K562 (cell line): Measurements from ENCODE around the gene CSTB. TPM values are rescaled to one million over a fixed set of nuclear protein-coding genes. Genes with fewer than 3 reads are reported as not detected.

ENCODE experiments used
- BRF1 ChIP-seq: IDR thresholded peaks from 3 replicates; pipeline ENCODE4 v1.6.1; 2011; ENCODE audit warnings: borderline replicate concordance, mild to moderate bottlenecking; ENCODE audit not compliant: insufficient read length; ENCODE audit errors: extremely low read depth
- NFE2L1 ChIP-seq: fragments of 450-650 bp; IDR thresholded peaks from 2 replicates; pipeline ENCODE4 v1.6.1; 2016; ENCODE audit warnings: missing genetic modification characterization, low read depth, mild to moderate bottlenecking, missing compliant biosample characterization, moderate library complexity, borderline replicate concordance
- RCOR1 ChIP-seq, 2 experiments: IDR thresholded peaks; 2 replicates each; pipeline ENCODE4 v1.6.1; 2012; ENCODE audit warnings: low read depth in 2 of 2, low read length in 2 of 2, borderline replicate concordance in 1 of 2, improper control_type of control experiment in 1 of 2
- ZBTB7A ChIP-seq: IDR thresholded peaks from 2 replicates; pipeline ENCODE4 v1.6.1; 2011; ENCODE audit warnings: low read depth, mild to moderate bottlenecking, low read length, moderate library complexity, borderline replicate concordance; ENCODE audit not compliant: control insufficient read depth
- ZNF143 ChIP-seq: sonication (generic); formaldehyde crosslinking; IDR thresholded peaks from 2 replicates; pipeline ENCODE4 v1.9.0; 2022; ENCODE audit warnings: mild to moderate bottlenecking, missing genetic modification reagents
- ZNF263 ChIP-seq: sonication (generic); formaldehyde crosslinking; IDR thresholded peaks from 2 replicates; pipeline ENCODE4 v1.8.0; 2022; ENCODE audit warnings: mild to moderate bottlenecking, missing genetic modification reagents, borderline replicate concordance
- polyA plus RNA-seq, 8 experiments: library from polyadenylated mRNA; depleted of rRNA in 4 of 8; stranded (reverse) in 5 of 8; unstranded in 3 of 8; fragments of >200 nt; fragmentation: Nextera tagmentation in 2 of 8; fragmentation: Illumina TruSeq in 1 of 8; extraction: Ambion mirVana in 2 of 8; extraction: Trizol in 1 of 8; gene quantifications; 2 replicates each; pipeline versions ENCODE4 v1.2.1 to v1.2.3, GENCODE V29; 2011 to 2014; ENCODE audit warnings: inconsistent platforms in 1 of 8, missing spikeins in 1 of 8
- total RNA-seq, 7 experiments: library from RNA; depleted of rRNA in 6 of 7; stranded (reverse); fragments of >200 nt in 6 of 7; fragmentation: Illumina TruSeq in 2 of 7; extraction: Trizol in 2 of 7; gene quantifications; 2 replicates each; pipeline versions ENCODE4 v1.2.1 to v1.2.3, GENCODE V29; 2011 to 2021; ENCODE audit warnings: low replicate concordance in 1 of 7
- TF ChIP-seq, protein P1 (sequence below): sonication (generic); formaldehyde crosslinking; IDR thresholded peaks from 2 replicates; pipeline ENCODE4 v1.8.1; 2023; ENCODE audit warnings: missing genetic modification reagents, mild to moderate bottlenecking, borderline replicate concordance
- TF ChIP-seq, protein P2 (sequence below): sonication (generic); IDR thresholded peaks from 2 replicates; pipeline ENCODE4 v1.6.1; 2016
- TF ChIP-seq, protein P3 (sequence below), 2 experiments: fragments of 450-650 bp in 1 of 2; sonication (generic) in 1 of 2; formaldehyde crosslinking; conservative IDR thresholded peaks; 2 replicates each; pipeline versions ENCODE4 v1.4.0 to v1.8.1; 2020 to 2022; ENCODE audit warnings: mild to moderate bottlenecking in 1 of 2, missing genetic modification reagents in 1 of 2

Gene CSTB
- total and polyA plus RNA-seq, 9 of the 15 experiments (the other 6 are each of a cell fraction or from before 2014, with no cell fraction given) = 12.4 to 65.0 (median 31.7) TPM

DNA sequence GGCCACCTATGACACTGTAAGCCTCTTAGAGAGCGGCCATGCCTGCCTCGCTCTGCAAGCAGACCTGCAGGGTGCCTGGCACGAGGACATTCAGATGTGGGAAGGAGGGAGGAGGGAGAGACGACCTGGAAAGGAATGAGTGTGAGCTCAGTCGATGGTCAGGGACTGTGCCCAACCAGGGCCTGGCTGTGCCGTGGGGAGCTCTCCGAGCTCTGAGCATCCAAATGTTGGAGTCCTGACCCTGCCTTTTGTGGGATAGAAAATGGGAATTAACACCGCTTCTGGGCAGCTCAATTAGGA lies 7.3 kb downstream of the CSTB start (continued):
- TF ChIP-seq, protein P1, sequence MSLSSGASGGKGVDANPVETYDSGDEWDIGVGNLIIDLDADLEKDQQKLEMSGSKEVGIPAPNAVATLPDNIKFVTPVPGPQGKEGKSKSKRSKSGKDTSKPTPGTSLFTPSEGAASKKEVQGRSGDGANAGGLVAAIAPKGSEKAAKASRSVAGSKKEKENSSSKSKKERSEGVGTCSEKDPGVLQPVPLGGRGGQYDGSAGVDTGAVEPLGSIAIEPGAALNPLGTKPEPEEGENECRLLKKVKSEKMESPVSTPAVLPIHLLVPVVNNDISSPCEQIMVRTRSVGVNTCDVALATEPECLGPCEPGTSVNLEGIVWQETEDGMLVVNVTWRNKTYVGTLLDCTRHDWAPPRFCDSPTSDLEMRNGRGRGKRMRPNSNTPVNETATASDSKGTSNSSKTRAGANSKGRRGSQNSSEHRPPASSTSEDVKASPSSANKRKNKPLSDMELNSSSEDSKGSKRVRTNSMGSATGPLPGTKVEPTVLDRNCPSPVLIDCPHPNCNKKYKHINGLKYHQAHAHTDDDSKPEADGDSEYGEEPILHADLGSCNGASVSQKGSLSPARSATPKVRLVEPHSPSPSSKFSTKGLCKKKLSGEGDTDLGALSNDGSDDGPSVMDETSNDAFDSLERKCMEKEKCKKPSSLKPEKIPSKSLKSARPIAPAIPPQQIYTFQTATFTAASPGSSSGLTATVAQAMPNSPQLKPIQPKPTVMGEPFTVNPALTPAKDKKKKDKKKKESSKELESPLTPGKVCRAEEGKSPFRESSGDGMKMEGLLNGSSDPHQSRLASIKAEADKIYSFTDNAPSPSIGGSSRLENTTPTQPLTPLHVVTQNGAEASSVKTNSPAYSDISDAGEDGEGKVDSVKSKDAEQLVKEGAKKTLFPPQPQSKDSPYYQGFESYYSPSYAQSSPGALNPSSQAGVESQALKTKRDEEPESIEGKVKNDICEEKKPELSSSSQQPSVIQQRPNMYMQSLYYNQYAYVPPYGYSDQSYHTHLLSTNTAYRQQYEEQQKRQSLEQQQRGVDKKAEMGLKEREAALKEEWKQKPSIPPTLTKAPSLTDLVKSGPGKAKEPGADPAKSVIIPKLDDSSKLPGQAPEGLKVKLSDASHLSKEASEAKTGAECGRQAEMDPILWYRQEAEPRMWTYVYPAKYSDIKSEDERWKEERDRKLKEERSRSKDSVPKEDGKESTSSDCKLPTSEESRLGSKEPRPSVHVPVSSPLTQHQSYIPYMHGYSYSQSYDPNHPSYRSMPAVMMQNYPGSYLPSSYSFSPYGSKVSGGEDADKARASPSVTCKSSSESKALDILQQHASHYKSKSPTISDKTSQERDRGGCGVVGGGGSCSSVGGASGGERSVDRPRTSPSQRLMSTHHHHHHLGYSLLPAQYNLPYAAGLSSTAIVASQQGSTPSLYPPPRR (CRISPR knock-in tag) = no peak
- TF ChIP-seq, protein P2, sequence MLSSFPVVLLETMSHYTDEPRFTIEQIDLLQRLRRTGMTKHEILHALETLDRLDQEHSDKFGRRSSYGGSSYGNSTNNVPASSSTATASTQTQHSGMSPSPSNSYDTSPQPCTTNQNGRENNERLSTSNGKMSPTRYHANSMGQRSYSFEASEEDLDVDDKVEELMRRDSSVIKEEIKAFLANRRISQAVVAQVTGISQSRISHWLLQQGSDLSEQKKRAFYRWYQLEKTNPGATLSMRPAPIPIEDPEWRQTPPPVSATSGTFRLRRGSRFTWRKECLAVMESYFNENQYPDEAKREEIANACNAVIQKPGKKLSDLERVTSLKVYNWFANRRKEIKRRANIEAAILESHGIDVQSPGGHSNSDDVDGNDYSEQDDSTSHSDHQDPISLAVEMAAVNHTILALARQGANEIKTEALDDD = no peak
- no peak for TF ChIP-seq ZNF263
- peak; percentile 56 for TF ChIP-seq ZNF143 (CRISPR knock-in tag)
- no peak for TF ChIP-seq NFE2L1 (tag)
- TF ChIP-seq, protein P3, sequence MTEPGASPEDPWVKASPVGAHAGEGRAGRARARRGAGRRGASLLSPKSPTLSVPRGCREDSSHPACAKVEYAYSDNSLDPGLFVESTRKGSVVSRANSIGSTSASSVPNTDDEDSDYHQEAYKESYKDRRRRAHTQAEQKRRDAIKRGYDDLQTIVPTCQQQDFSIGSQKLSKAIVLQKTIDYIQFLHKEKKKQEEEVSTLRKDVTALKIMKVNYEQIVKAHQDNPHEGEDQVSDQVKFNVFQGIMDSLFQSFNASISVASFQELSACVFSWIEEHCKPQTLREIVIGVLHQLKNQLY (CRISPR knock-in tag; conservative IDR thresholded peaks at IDR 0.05) = no peak
- no peak for TF ChIP-seq BRF1
- no peak; a peak in 1 of 4 replicates for TF ChIP-seq RCOR1 (IDR thresholded peaks at IDR 0.05; ENCODE audit: borderline replicate concordance in 1 of 2, low read depth in 2 of 2, low read length in 2 of 2)
- TF ChIP-seq ZBTB7A = no peak
